GM06990 (cell line): ENCODE measurements around the gene ZFYVE26.

Experiments used
- DNase-seq: peaks from one replicate; pipeline ENCODE4 v3.0.0-alpha.2; 2011; ENCODE audit not compliant: insufficient read length; ENCODE audit errors: extremely low read depth
- H3K27me3 ChIP-seq: replicated peaks from 2 replicates; pipeline ENCODE4 v1.6.0; 2011; ENCODE audit warnings: low read length; ENCODE audit not compliant: control insufficient read depth, insufficient read depth
- H3K36me3 ChIP-seq: 2 replicates; pipeline ENCODE4 v1.5.1; 2011; ENCODE audit warnings: low read length; ENCODE audit not compliant: control insufficient read depth, insufficient read depth
- H3K4me3 ChIP-seq: replicated peaks from 2 replicates; pipeline ENCODE4 v1.5.1; 2011; ENCODE audit warnings: low read depth, mild to moderate bottlenecking, control low read depth, low read length
- CTCF ChIP-seq: IDR thresholded peaks from 2 replicates; pipeline ENCODE4 v1.5.1; 2011; ENCODE audit warnings: low read length, control low read depth, mild to moderate bottlenecking, inconsistent platforms; ENCODE audit not compliant: insufficient read depth, poor library complexity, severe bottlenecking

Gene ZFYVE26

GRCh38 chr14:67784244-67784823 lies 32.1 kb downstream of the ZFYVE26 start:
- DNase-seq, result no peak
- peaks cover 34% of the 10 kb centered on the region for H3K36me3 ChIP-seq
- TF ChIP-seq CTCF, result no peak
- H3K27me3 ChIP-seq, result no peaks in the 10 kb centered on the region
- H3K4me3 ChIP-seq, result no peak overlapping the region

DNA sequence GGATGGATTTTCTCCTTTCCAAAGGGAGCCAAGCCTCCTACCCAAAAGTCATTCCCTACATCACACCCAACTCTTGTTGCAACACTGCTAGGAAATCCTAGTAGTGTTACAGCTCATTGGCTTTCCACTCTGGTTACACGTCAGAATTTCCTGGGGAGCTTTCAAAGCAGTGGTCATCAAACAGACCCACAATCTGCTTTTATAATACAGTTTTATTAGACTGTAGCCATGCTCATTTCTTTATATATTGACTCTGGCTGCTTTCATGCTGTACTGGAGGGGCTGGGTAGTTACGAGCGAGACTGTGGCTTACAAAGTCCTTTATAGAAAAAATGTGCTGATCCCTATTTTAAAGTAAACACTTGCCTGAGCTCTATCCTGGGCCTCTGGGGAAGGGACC lies 34.3 kb downstream of the ZFYVE26 start:
- Histone ChIP-seq H3K4me3 (no peak overlapping the region), H3K36me3 (peaks cover 35% of the 10 kb centered on the region), H3K27me3 (no peaks in the 10 kb centered on the region)
- no peak for DNase-seq
- no peak for TF ChIP-seq CTCF

GRCh38 chr14:67778792-67779191 lies 37.6 kb downstream of the ZFYVE26 start:
- H3K36me3 ChIP-seq, result peaks cover 34% of the 10 kb centered on the region
- no peak for DNase-seq
- no peak for TF ChIP-seq CTCF

GRCh38 chr14:67776653-67777322 lies 39.6 kb downstream of the ZFYVE26 start:
- no peak for DNase-seq
- no peak for TF ChIP-seq CTCF
- H3K27me3 ChIP-seq, result no peaks in the 10 kb centered on the region
- no peak overlapping the region for H3K4me3 ChIP-seq
- H3K36me3 ChIP-seq, result peaks cover 27% of the 10 kb centered on the region

More at GRCh38 chr14:67778792-67779191, 37.6 kb downstream of the ZFYVE26 start:
- Histone ChIP-seq H3K4me3 (no peak overlapping the region), H3K27me3 (no peaks in the 10 kb centered on the region)

DNA sequence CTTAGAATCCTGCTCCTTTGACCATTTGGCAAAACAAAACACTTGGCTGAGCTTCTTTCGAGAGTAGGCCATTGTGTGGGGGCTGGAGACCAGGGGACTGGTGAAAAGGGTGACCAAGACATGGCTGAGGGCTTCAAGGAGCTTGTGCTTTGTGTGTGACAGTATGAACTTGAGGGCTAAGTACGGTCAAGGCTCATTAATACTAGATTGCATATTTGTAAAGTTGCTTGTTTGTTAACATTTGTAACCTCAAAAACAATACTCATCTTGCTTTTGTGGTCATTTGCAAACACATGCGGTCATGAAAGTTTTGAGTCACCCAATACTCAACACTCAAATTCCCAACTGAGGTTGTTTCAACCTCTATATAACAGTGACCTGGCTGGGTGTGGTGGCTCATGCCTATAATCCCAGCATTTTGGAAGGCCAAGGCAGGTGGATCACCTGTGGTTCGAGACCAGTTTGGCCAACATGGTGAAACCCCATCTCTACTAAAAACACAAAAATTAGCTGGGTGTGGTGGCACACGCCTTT lies 42.5 kb downstream of the ZFYVE26 start:
- TF ChIP-seq CTCF, result no peak
- no peak for DNase-seq
- H3K36me3 ChIP-seq, result peaks cover 24% of the 10 kb centered on the region

More for the DNA sequence above, 42.5 kb downstream of the ZFYVE26 start:
- Histone ChIP-seq H3K27me3 (no peaks in the 10 kb centered on the region), H3K4me3 (no peak overlapping the region)
